Gastroesophageal sphincter (tissue), 4 donors: ENCODE results near the gene FRMD3. TPM values are rescaled to one million over a fixed set of nuclear protein-coding genes. Genes with fewer than 3 reads are reported as not detected.

Source experiments
- ATAC-seq: fragments of 150-250 bp; one replicate; pipeline ENCODE4 v1.9.1; 2016; ENCODE audit warnings: mild to moderate bottlenecking, moderate library complexity
- H3K27ac ChIP-seq, 4 donors: fragments of 200-600 bp; sonication (generic) in 3 of 4; 1 replicate in 3 of 4; 2 replicates in 1 of 4; pipeline ENCODE4 v1.5.1; 2016 to 2019
- H3K27me3 ChIP-seq: fragments of 200-600 bp; sonication (generic); one replicate; pipeline ENCODE4 v1.5.1; 2019
- H3K36me3 ChIP-seq, 2 donors: fragments of 200-600 bp; sonication (generic); one replicate each; pipeline ENCODE4 v1.5.1; 2019; ENCODE audit warnings: control low read depth in 1 of 2
- H3K4me1 ChIP-seq, 3 donors: fragments of 200-600 bp; sonication (generic); 1 replicate in 2 of 3; 2 replicates in 1 of 3; pipeline ENCODE4 v1.5.1; 2016 to 2019; ENCODE audit warnings: control low read depth in 2 of 3
- H3K4me3 ChIP-seq, 2 donors: fragments of 200-600 bp; sonication (generic); one replicate each; pipeline ENCODE4 v1.5.1; 2019; ENCODE audit warnings: mild to moderate bottlenecking in 1 of 2, moderate library complexity in 1 of 2
- H3K9me3 ChIP-seq, 3 donors: fragments of 200-600 bp; sonication (generic); one replicate each; pipeline ENCODE4 v1.5.1; 2017 to 2019; ENCODE audit warnings: control low read depth in 2 of 3
- EP300 ChIP-seq: sonication (generic); formaldehyde crosslinking; IDR thresholded peaks from one replicate; pipeline ENCODE4 v1.6.1; 2017; ENCODE audit warnings: antibody characterized with exemption, mild to moderate bottlenecking
- POLR2A ChIP-seq, 2 donors: fragments of 450-650 bp; IDR thresholded peaks; one replicate each; pipeline ENCODE4 v1.6.1; 2017; ENCODE audit warnings: antibody characterized with exemption in 2 of 2, mild to moderate bottlenecking in 2 of 2, moderate library complexity in 1 of 2
- POLR2AphosphoS5 ChIP-seq: sonication (generic); formaldehyde crosslinking; IDR thresholded peaks from one replicate; pipeline ENCODE4 v1.6.1; 2017; ENCODE audit warnings: antibody characterized with exemption
- WGBS, 2 donors: methylation state at CpG; one replicate each; pipeline ENCODE4 v1.1.5; 2018; ENCODE audit warnings: low coverage in 1 of 2; 5-methylcytosine and 5-hydroxymethylcytosine counted together
- total RNA-seq, 4 donors: library from RNA; depleted of rRNA; stranded (reverse); fragments of >200 nt; gene quantifications; one replicate each; pipeline ENCODE4 v1.1.0, GENCODE V29; 2016
- TF ChIP-seq, protein P1 (sequence below), 4 experiments: fragments of 200-600 bp in 2 of 4; fragments of 450-650 bp in 2 of 4; sonication (generic) in 1 of 4; IDR thresholded peaks; one replicate each; pipeline ENCODE4 v1.5.1; 2017 to 2019; ENCODE audit warnings: antibody characterized with exemption in 4 of 4, mild to moderate bottlenecking in 2 of 4, moderate library complexity in 2 of 4

The FRMD3 gene
- total RNA-seq, 4 donors from 2014 or later: 6.8 to 15.1 (median 11.3) TPM

- H3K27me3 ChIP-seq: no peaks in the 10 kb centered on the region
- WGBS, 2 donors: 84 to 93% methylated on average over 2 to 3 of the region's 3 CpGs
- no peaks in the 10 kb centered on the region for H3K9me3 ChIP-seq
- H3K4me1 ChIP-seq: peaks cover 0 to 14% (median 8%) of the 10 kb centered on the region in 3 donors
- TF ChIP-seq, protein P1, sequence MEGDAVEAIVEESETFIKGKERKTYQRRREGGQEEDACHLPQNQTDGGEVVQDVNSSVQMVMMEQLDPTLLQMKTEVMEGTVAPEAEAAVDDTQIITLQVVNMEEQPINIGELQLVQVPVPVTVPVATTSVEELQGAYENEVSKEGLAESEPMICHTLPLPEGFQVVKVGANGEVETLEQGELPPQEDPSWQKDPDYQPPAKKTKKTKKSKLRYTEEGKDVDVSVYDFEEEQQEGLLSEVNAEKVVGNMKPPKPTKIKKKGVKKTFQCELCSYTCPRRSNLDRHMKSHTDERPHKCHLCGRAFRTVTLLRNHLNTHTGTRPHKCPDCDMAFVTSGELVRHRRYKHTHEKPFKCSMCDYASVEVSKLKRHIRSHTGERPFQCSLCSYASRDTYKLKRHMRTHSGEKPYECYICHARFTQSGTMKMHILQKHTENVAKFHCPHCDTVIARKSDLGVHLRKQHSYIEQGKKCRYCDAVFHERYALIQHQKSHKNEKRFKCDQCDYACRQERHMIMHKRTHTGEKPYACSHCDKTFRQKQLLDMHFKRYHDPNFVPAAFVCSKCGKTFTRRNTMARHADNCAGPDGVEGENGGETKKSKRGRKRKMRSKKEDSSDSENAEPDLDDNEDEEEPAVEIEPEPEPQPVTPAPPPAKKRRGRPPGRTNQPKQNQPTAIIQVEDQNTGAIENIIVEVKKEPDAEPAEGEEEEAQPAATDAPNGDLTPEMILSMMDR (IDR thresholded peaks at IDR 0.05): no peak
- TF ChIP-seq POLR2A (IDR thresholded peaks at IDR 0.05) (no peak), EP300 (no peak), POLR2AphosphoS5 (no peak)
- H3K4me3 ChIP-seq: no peak overlapping the region
- H3K36me3 ChIP-seq: no peaks in the 10 kb centered on the region
- peak overlapping the region in 1 of 4 donors; percentile 21 for H3K27ac ChIP-seq
- no peak for ATAC-seq
These were observed 69.4 kb downstream of the FRMD3 start for GRCh38 chr9:83468821-83469220.

- peaks cover 0 to 7% (median 7%) of the 10 kb centered on the region in 3 donors for H3K4me1 ChIP-seq
- 27 to 29% methylated on average over 2 of the region's 2 CpGs for WGBS, 2 donors
- no peaks in the 10 kb centered on the region for H3K27me3 ChIP-seq
- no peaks in the 10 kb centered on the region for H3K36me3 ChIP-seq
- H3K27ac ChIP-seq: no peak overlapping the region
- no peak overlapping the region for H3K4me3 ChIP-seq
- no peak for ATAC-seq
- no peaks in the 10 kb centered on the region for H3K9me3 ChIP-seq
- TF ChIP-seq, protein P1 (IDR thresholded peaks at IDR 0.05): no peak
- TF ChIP-seq POLR2A (IDR thresholded peaks at IDR 0.05) (no peak), POLR2AphosphoS5 (no peak), EP300 (no peak)
These were observed 71.3 kb downstream of the FRMD3 start for GRCh38 chr9:83466877-83467276.

GRCh38 chr9:83466351-83466750 is 71.8 kb downstream of the FRMD3 start:
- H3K27ac ChIP-seq: no peak overlapping the region
- ATAC-seq: no peak
- no peak for TF ChIP-seq EP300
- TF ChIP-seq, protein P1 (IDR thresholded peaks at IDR 0.05): no peak
- TF ChIP-seq POLR2AphosphoS5: no peak
- H3K4me3 ChIP-seq: no peak overlapping the region
- H3K36me3 ChIP-seq: no peaks in the 10 kb centered on the region
- no peaks in the 10 kb centered on the region for H3K9me3 ChIP-seq
- no peaks in the 10 kb centered on the region for H3K27me3 ChIP-seq
- H3K4me1 ChIP-seq: peaks cover 0 to 4% (median 3%) of the 10 kb centered on the region in 3 donors
- 67 to 86% methylated on average over 6 of the region's 6 CpGs for whole genome bisulfite sequencing, 2 donors

GRCh38 chr9:83459830-83460229 is 78.4 kb downstream of the FRMD3 start:
- no peak for TF ChIP-seq POLR2A (IDR thresholded peaks at IDR 0.05)
- TF ChIP-seq, protein P1 (IDR thresholded peaks at IDR 0.05): no peak
- no peak for TF ChIP-seq POLR2AphosphoS5
- TF ChIP-seq EP300: no peak
- 76 to 78% methylated on average over 3 to 4 of the region's 4 CpGs for WGBS, 2 donors

GRCh38 chr9:83458530-83458929 is 79.7 kb downstream of the FRMD3 start:
- WGBS, 2 donors: 95 to 100% methylated on average over 1 to 2 of the region's 2 CpGs
- Histone ChIP-seq H3K4me3 (no peak overlapping the region), H3K4me1 (no peaks in the 10 kb centered on the region), H3K9me3 (peaks cover 0 to 6% (median 0%) of the 10 kb centered on the region in 3 donors), H3K27me3 (no peaks in the 10 kb centered on the region), H3K36me3 (no peaks in the 10 kb centered on the region), H3K27ac (no peak overlapping the region)
- no peak for ATAC-seq
- no peak for TF ChIP-seq POLR2A (IDR thresholded peaks at IDR 0.05)

More at GRCh38 chr9:83459830-83460229, 78.4 kb downstream of the FRMD3 start:
- no peak for ATAC-seq
- Histone ChIP-seq H3K4me3 (no peak overlapping the region), H3K27ac (no peak overlapping the region), H3K27me3 (no peaks in the 10 kb centered on the region), H3K9me3 (peaks cover 0 to 6% (median 0%) of the 10 kb centered on the region in 3 donors), H3K4me1 (no peaks in the 10 kb centered on the region), H3K36me3 (no peaks in the 10 kb centered on the region)
